HCT116 (cell line): Measurements from ENCODE around the gene BZW2. TPM values are rescaled to one million over a fixed set of nuclear protein-coding genes. Genes with fewer than 3 reads are reported as not detected.

ENCODE experiments used
- ATAC-seq: fragments of 200-7000 bp; cut with Tn5 transposase; 2 replicates; pipeline ENCODE4 v1.9.1; 2020; ENCODE audit warnings: mild to moderate bottlenecking, moderate library complexity
- BruUV-seq: library from RNA; stranded (reverse); fragments of 400-500 nt; replicated peaks from 2 replicates; lab custom pipeline; 2021; lab: Mats Ljungman, UMichigan
- CTCF ChIA-PET: fragments of 300-600 bp; sonication (Branson Sonifier 250); formaldehyde crosslinking; loops from one replicate; lab custom pipeline; 2021; ENCODE audit warnings: antibody characterized with exemption; lab: Charles Lee
- POLR2A ChIA-PET: fragments of 300-600, 350-600 bp; sonication (Branson Sonifier 250); formaldehyde crosslinking; loops from one replicate; lab custom pipeline; 2021; ENCODE audit warnings: antibody characterized with exemption; lab: Charles Lee
- RAD21 ChIA-PET, 2 experiments: fragments of 300-600 bp; sonication (Branson Sonifier 250); formaldehyde crosslinking; loops; one replicate each; lab custom pipeline; 2023; ENCODE audit warnings: low total read pairs in 2 of 2; ENCODE audit not compliant: uncharacterized antibody in 2 of 2, unreplicated experiment in 2 of 2, low non-redundant PET in 1 of 2; lab: Charles Lee
- DNase-seq: peaks from one replicate; pipeline ENCODE4 v3.0.0-alpha.2; 2010; ENCODE audit warnings: low read depth, low spot score
- H2AFZ ChIP-seq: fragments of 200-600 bp; shearing (Covaris generic), sonication (generic); 2 replicates; pipeline ENCODE4 v1.6.1; 2017; ENCODE audit warnings: low read depth, mixed run types, mixed read lengths, antibody characterized with exemption, low read length; ENCODE audit not compliant: poor library complexity, severe bottlenecking
- H3K27ac ChIP-seq: 2 replicates; pipeline ENCODE4 v1.5.1; 2012; ENCODE audit warnings: low read depth, low read length
- H3K27me3 ChIP-seq: fragments of 200-600 bp; sonication (generic); 2 replicates; pipeline ENCODE4 v1.6.1; 2016; ENCODE audit warnings: mixed run types, low read length, mixed read lengths; ENCODE audit not compliant: insufficient read depth
- H3K36me3 ChIP-seq, 2 experiments: fragments of 200-500 bp in 1 of 2; fragments of 200-600 bp in 1 of 2; sonication (Bioruptor generic) in 1 of 2; sonication (generic) in 1 of 2; 2 replicates each; pipeline versions ENCODE4 v1.5.1 to v1.6.1; 2014 to 2016; ENCODE audit warnings: low read length in 2 of 2, inconsistent platforms in 1 of 2, mixed read lengths in 1 of 2, mixed run types in 1 of 2; ENCODE audit not compliant: insufficient read depth in 2 of 2, control insufficient read depth in 1 of 2
- H3K4me1 ChIP-seq, 2 experiments: fragments of 200-600 bp in 1 of 2; sonication (generic) in 1 of 2; 2 replicates each; pipeline versions ENCODE4 v1.5.1 to v1.6.1; 2012 to 2017; ENCODE audit warnings: low read length in 2 of 2, inconsistent platforms in 1 of 2, mild to moderate bottlenecking in 1 of 2, mixed read lengths in 1 of 2, mixed run types in 1 of 2, moderate library complexity in 1 of 2; ENCODE audit not compliant: insufficient read depth in 2 of 2, control insufficient read depth in 1 of 2
- H3K4me2 ChIP-seq: fragments of 200-600 bp; sonication (generic); 2 replicates; pipeline ENCODE4 v1.6.1; 2017; ENCODE audit warnings: mixed run types, low read length, mixed read lengths
- H3K4me3 ChIP-seq, 2 experiments: fragments of 200-600 bp in 1 of 2; sonication (generic) in 1 of 2; replicated peaks in 1 of 2; 2 replicates each; pipeline ENCODE4 v1.5.1; 2011 to 2016; ENCODE audit warnings: low read length in 2 of 2, control low read depth in 1 of 2, low read depth in 1 of 2, mild to moderate bottlenecking in 1 of 2, mixed read lengths in 1 of 2, mixed run types in 1 of 2
- H3K79me2 ChIP-seq: fragments of 200-600 bp; sonication (generic); 2 replicates; pipeline ENCODE4 v1.6.1; 2017; ENCODE audit warnings: mild to moderate bottlenecking, mixed run types, low read length, moderate library complexity, mixed read lengths; ENCODE audit not compliant: insufficient read depth
- H3K9ac ChIP-seq: fragments of 200-600 bp; sonication (generic); 2 replicates; pipeline ENCODE4 v1.6.1; 2016; ENCODE audit warnings: low read length, mixed read lengths
- H3K9me2 ChIP-seq: fragments of 200-600 bp; sonication (generic), shearing (Covaris generic); 2 replicates; pipeline ENCODE4 v1.6.1; 2017; ENCODE audit warnings: mixed run types, mild to moderate bottlenecking, moderate library complexity; ENCODE audit not compliant: insufficient read depth
- H3K9me3 ChIP-seq, 2 experiments: fragments of 200-500 bp in 1 of 2; fragments of 200-600 bp in 1 of 2; sonication (Bioruptor generic) in 1 of 2; sonication (generic) in 1 of 2; 2 replicates each; pipeline ENCODE4 v1.6.1; 2014 to 2017; ENCODE audit warnings: low read length in 2 of 2, mixed read lengths in 2 of 2, inconsistent platforms in 1 of 2, low read depth in 1 of 2, mild to moderate bottlenecking in 1 of 2, mixed run types in 1 of 2, moderate library complexity in 1 of 2; ENCODE audit not compliant: control insufficient read depth in 1 of 2, insufficient read depth in 1 of 2
- H4K20me1 ChIP-seq: fragments of 200-600 bp; sonication (generic), shearing (Covaris generic); 2 replicates; pipeline ENCODE4 v1.6.1; 2017; ENCODE audit warnings: mixed run types, mild to moderate bottlenecking, moderate library complexity; ENCODE audit not compliant: insufficient read depth
- CBX3 ChIP-seq: IDR thresholded peaks from 2 replicates; pipeline ENCODE4 v1.6.1; 2012; ENCODE audit warnings: low read depth
- EGR1 ChIP-seq: IDR thresholded peaks from 2 replicates; pipeline ENCODE4 v1.6.1; 2012; ENCODE audit warnings: low read depth
- EZH2 ChIP-seq: fragments of 200-600 bp; sonication (generic); IDR thresholded peaks from 2 replicates; pipeline ENCODE4 v1.6.1; 2017; ENCODE audit warnings: antibody characterized with exemption, mixed run types
- EZH2phosphoT487 ChIP-seq: fragments of 200-600 bp; IDR thresholded peaks from 2 replicates; pipeline ENCODE4 v1.6.1; 2018; ENCODE audit warnings: antibody characterized with exemption, borderline replicate concordance
- FOSL1 ChIP-seq: IDR thresholded peaks from 2 replicates; pipeline ENCODE4 v1.6.1; 2012; ENCODE audit warnings: low read depth
- POLR2AphosphoS5 ChIP-seq: IDR thresholded peaks from 2 replicates; pipeline ENCODE4 v1.6.1; 2011; ENCODE audit warnings: mild to moderate bottlenecking, low read depth, low read length, moderate library complexity
- RAD21 ChIP-seq: IDR thresholded peaks from 2 replicates; pipeline ENCODE4 v1.6.1; 2012; ENCODE audit warnings: low read depth, mild to moderate bottlenecking
- SIN3A ChIP-seq: IDR thresholded peaks from 2 replicates; pipeline ENCODE4 v1.6.1; 2012; ENCODE audit warnings: low read depth
- SP1 ChIP-seq: IDR thresholded peaks from 2 replicates; pipeline ENCODE4 v1.6.1; 2012; ENCODE audit warnings: low read depth
- intact Hi-C: fragments of 100-400 bp; cut with micrococcal nuclease; formaldehyde crosslinking; loops from 2 replicates; pipeline ENCODE4 v1.10.0; 2022
- total RNA-seq: library from RNA; stranded (reverse); gene quantifications from one replicate; pipeline ENCODE4 v1.2.1, GENCODE V29; 2021; ENCODE audit not compliant: unreplicated experiment
- TF ChIP-seq, protein P1 (sequence below), 3 experiments: fragments of 200-600 bp in 1 of 3; sonication (generic) in 1 of 3; IDR thresholded peaks in 2 of 3; conservative IDR thresholded peaks in 1 of 3; 2 replicates each; pipeline ENCODE4 v1.5.1; 2012 to 2017; ENCODE audit warnings: low read depth in 2 of 3, low read length in 2 of 3, antibody characterized with exemption in 1 of 3, borderline replicate concordance in 1 of 3, control low read depth in 1 of 3, mild to moderate bottlenecking in 1 of 3, mixed read lengths in 1 of 3, mixed run types in 1 of 3, moderate library complexity in 1 of 3; ENCODE audit not compliant: insufficient read depth in 1 of 3

The BZW2 gene
- total RNA-seq, 1 experiment from 2014 or later: 119 TPM

DNA sequence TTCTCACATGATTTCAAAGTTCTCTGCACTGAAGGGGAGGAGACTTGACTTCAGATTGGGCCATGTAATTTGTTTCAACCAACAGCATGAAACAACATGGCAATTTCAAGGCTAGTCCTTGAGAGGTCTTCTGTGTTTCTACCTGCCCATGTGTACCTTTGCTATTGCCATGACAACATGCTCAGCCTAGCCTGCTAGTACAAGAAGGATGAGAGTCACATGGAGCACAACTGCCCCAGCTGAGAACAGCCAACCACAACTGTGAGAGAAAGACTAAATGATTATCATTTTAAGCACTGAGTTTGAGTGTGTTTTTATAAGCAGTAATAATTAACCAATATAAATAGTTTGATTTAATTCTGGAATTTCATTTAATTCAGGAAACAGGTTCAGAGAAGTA lies 42.3 kb upstream of the BZW2 start:
- ChIA-PET POLR2A (no interaction called here), RAD21 (no interaction called here), CTCF (no interaction called here)
- Histone ChIP-seq H3K9ac (no peak overlapping the region), H3K79me2 (no peaks in the 10 kb centered on the region), H3K27ac (no peak overlapping the region), H3K9me2 (no peaks in the 10 kb centered on the region), H3K9me3 (no peaks in the 10 kb centered on the region), H3K4me2 (no peak overlapping the region), H3K4me1 (no peaks in the 10 kb centered on the region), H3K27me3 (no peaks in the 10 kb centered on the region), H3K4me3 (no peak overlapping the region), H4K20me1 (no peaks in the 10 kb centered on the region), H3K36me3 (peaks cover 8 to 28% of the 10 kb centered on the region in 2 experiments; a peak in 3 of 4 replicates), H2AFZ (no peak overlapping the region)
- ATAC-seq (no peak), DNase-seq (no peak)
- TF ChIP-seq CBX3: no peak
- TF ChIP-seq EGR1: no peak
- no peak for TF ChIP-seq SP1
- no peak for TF ChIP-seq SIN3A
- no peak for TF ChIP-seq EZH2
- no peak for TF ChIP-seq EZH2phosphoT487
- no peak for TF ChIP-seq FOSL1
- BruUV-seq: no TSS peak
- intact Hi-C loops: loop anchor here (1.0 kb wide), 1 partner anchor 315 kb away; no protein-coding TSS in a partner anchor

DNA sequence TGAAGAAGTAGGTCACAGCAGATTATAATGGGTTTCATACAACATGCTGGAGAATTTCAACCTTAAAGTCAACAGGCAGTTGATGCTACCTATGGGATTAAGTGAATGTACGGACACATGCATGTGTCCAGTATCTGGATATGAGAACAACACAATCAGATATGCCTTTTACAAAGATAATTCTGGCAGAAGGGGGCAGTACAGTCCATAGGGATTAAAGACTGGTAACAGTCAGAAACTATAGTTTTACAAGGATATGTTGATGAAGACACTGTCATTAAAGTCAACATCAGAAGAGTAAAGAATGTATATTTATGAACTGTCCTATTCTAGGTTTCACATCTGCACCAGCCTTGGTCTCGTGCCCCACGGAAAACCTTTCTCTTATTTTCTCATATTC lies 41.9 kb upstream of the BZW2 start:
- H3K36me3 ChIP-seq: peaks cover 8 to 28% of the 10 kb centered on the region in 2 experiments; a peak in 3 of 4 replicates
- no peaks in the 10 kb centered on the region for H3K27me3 ChIP-seq
- ChIA-PET RAD21 (no interaction called here), POLR2A (no interaction called here)
- DNase-seq: no peak
- H3K79me2 ChIP-seq: no peaks in the 10 kb centered on the region
- no TSS peak for BruUV-seq
- H4K20me1 ChIP-seq: no peaks in the 10 kb centered on the region
- H3K4me3 ChIP-seq: no peak overlapping the region
- H3K9ac ChIP-seq: no peak overlapping the region
- no peaks in the 10 kb centered on the region for H3K9me2 ChIP-seq
- no peak overlapping the region for H3K27ac ChIP-seq
- H2AFZ ChIP-seq: no peak overlapping the region
- TF ChIP-seq POLR2AphosphoS5 (no peak), RAD21 (peak; percentile 49)
- TF ChIP-seq, protein P1, sequence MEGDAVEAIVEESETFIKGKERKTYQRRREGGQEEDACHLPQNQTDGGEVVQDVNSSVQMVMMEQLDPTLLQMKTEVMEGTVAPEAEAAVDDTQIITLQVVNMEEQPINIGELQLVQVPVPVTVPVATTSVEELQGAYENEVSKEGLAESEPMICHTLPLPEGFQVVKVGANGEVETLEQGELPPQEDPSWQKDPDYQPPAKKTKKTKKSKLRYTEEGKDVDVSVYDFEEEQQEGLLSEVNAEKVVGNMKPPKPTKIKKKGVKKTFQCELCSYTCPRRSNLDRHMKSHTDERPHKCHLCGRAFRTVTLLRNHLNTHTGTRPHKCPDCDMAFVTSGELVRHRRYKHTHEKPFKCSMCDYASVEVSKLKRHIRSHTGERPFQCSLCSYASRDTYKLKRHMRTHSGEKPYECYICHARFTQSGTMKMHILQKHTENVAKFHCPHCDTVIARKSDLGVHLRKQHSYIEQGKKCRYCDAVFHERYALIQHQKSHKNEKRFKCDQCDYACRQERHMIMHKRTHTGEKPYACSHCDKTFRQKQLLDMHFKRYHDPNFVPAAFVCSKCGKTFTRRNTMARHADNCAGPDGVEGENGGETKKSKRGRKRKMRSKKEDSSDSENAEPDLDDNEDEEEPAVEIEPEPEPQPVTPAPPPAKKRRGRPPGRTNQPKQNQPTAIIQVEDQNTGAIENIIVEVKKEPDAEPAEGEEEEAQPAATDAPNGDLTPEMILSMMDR (IDR thresholded peaks at IDR 0.05 in 2 of 3, conservative IDR thresholded peaks at IDR 0.05 in 1 of 3; ENCODE audit: borderline replicate concordance in 1 of 3, insufficient read depth in 1 of 3, low read depth in 2 of 3, low read length in 2 of 3): peak; percentile 16 to 33 (median 19); a peak in 3 of 6 replicates
- TF ChIP-seq, all 23 proteins: peak for 2
- H3K4me1 ChIP-seq: no peaks in the 10 kb centered on the region
- no peak overlapping the region for H3K4me2 ChIP-seq
- intact Hi-C loops: loop anchor here (1.0 kb wide), 1 partner anchor 314 kb away; no protein-coding TSS in a partner anchor
- ATAC-seq: 0 out of 2 replicates have a peak, but pooled peaks have one; percentile 47
- CTCF ChIA-PET: no interaction called here
- no peaks in the 10 kb centered on the region for H3K9me3 ChIP-seq
